LNCaP clone FGC (cell line): ENCODE measurements around the gene KCNK7.

Experiments used
- DNase-seq: peaks from one replicate; pipeline ENCODE4 v3.0.0-alpha.2; 2011; ENCODE audit warnings: low read depth
- H3K4me3 ChIP-seq: 2 replicates; pipeline ENCODE4 v1.5.1; 2011; ENCODE audit warnings: mild to moderate bottlenecking, low read depth, low read length, control low read depth
- CTCF ChIP-seq: IDR thresholded peaks from 2 replicates; pipeline ENCODE4 v1.5.1; 2012; ENCODE audit warnings: mild to moderate bottlenecking; ENCODE audit not compliant: control insufficient read depth, insufficient read depth; ENCODE audit errors: extremely low read depth

The KCNK7 gene

GRCh38 chr11:65634440-65634839 is 38.8 kb upstream of the KCNK7 start:
- TF ChIP-seq CTCF = no peak
- no peak for DNase-seq
- H3K4me3 ChIP-seq = no peak overlapping the region

DNA sequence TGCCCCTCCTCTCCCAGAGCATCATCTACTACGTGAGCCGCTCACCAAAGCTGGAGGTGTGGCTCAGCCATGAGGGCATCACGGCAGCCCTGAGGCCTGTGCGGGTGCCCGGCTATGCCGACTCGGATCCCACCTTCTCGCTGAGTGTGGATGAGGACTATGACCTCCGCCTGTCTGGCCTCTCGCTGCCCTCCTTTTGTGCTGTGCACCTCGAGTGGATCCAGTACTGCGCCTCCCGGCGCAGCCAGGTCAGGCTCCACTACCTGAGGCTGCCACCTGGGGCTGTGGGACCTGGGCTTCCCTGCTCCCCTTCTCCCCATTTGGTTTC is 38.5 kb upstream of the KCNK7 start:
- no peak for DNase-seq
- no peak overlapping the region for H3K4me3 ChIP-seq
- no peak for TF ChIP-seq CTCF

- DNase-seq = no peak
- no peak for TF ChIP-seq CTCF
- no peak overlapping the region for H3K4me3 ChIP-seq
These were observed 37.9 kb upstream of the KCNK7 start for GRCh38 chr11:65633390-65634108.

DNA sequence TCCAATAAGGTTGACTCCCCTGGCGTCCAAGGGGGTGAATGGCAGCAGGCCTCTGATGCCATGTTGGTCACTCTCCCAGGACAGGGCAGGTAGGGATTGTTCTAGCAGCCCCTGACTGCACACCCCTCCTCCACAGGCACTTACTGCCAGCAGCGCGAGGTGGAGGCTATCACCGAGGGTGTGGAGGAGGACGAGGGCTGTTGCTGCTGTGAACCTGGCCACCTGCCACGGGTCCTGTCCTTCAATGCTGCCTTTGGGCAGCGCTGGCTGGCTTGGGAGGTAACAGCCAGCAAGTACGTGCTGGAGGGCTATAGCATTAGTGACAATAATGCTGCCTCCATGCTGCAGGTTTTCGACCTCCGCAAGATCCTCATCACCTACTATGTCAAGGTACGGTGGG is 34.6 kb upstream of the KCNK7 start:
- no peak for DNase-seq
- H3K4me3 ChIP-seq = no peak overlapping the region
- TF ChIP-seq CTCF = no peak

- DNase-seq = no peak
- H3K4me3 ChIP-seq = no peak overlapping the region
- no peak for TF ChIP-seq CTCF
These were observed 34.0 kb upstream of the KCNK7 start for GRCh38 chr11:65629579-65629978.

- TF ChIP-seq CTCF = no peak
- no peak for DNase-seq
- no peak overlapping the region for H3K4me3 ChIP-seq
These were observed 31.6 kb upstream of the KCNK7 start for GRCh38 chr11:65627202-65627601.

DNA sequence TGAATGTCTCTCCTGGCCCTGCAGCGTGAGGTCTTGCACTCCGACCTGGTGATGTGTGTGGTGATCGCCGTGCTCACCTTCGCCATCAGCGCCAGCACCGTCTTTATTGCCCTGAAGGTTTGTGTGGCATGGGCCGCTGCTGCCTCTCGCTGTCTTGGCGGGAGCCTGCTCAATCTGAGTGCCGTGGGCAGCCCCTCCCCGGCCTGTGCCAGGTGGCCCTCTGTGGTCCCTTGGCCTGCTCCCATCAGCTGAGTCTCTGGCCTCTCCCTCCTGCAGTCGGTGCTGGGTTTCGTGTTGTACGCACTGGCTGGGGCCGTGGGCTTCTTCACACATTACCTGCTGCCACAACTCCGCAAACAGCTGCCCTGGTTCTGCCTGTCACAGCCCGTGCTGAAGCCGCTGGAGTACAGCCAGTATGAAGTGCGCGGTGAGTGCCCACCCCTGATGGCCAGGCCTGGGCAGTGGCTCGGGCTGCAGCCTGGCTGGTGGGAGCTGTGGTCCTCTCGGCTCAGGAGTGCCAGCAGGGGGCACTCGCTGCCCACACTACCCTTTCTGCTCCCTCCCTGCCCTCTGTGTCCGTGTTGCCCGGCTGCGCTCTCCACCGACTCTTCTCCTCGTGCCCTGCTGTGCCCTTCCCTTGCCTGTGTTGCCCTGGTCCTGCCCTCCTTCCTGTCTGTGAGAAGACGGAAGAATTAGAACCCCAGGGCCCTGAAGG is 30.2 kb upstream of the KCNK7 start:
- H3K4me3 ChIP-seq = no peak overlapping the region
- no peak for DNase-seq
- TF ChIP-seq CTCF = peak; percentile 66
